NCI-H2081 (cell line): ENCODE measurements around the gene SNED1.

Experiments used
- DNase-seq, 2 experiments: peaks; one replicate each; lab custom pipeline; 2025; lab: John Stamatoyannopoulos, UW

SNED1 gene

DNA sequence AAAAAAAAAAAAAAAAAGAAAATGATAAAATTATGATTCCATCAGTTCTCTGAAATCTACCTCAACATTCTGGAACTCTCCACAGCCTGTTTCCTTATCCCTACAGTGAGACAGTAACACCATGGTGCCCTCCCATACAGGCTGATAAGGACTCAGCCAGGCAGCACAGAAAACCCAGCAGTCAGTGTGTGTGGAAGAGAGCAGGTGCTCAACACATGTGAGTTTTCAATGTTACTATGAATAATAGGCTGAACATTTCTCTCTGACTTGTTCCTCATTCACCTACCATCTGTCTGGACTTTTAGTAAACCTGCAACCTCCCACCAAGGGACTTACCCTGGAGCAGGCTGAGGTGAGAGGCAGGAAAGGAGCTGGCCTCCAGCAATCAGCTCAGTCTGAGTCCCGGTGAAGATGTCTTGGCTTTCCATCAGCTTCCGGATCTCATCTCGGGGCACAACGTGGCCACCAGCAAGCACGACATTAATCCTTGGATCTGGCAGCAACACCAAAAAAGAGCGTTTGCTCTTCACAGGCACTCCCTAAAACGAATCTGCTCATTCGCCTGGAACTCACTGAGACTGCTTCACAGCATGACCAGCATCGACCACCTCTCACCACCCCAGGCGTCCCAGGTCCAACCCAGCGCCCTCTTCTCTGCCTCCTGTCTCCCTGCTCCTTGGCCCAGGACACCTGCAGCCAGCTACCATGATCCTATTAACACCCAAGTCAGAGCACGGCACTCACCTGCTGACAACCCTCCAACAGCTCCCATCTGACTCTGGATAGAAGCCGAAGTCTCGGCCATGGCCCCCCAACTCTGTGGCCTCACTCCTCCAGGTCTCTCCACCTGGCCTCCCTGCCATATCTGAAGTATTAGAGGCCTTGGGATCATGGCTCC is 134.4 kb downstream of the SNED1 start:
- DNase-seq = no peak

DNA sequence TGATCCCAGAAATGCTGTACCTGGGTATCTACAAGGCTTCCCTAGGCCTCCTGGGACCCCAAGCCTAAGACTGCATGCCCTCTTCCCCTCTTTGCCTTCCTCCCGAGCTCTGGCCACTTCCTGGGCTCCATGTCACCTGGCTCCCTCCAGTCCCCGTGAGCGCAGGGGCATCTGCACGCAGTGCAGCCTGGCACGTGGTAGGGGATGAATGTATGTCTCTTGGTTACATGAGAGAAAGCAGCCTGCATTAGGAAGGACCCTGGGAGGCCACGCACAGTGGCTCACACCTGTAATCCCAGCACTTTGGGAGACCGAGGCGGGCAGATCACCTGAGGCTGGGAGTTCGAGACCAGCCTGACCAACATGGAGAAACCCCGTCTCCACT is 135.0 kb downstream of the SNED1 start:
- DNase-seq = no peak

DNA sequence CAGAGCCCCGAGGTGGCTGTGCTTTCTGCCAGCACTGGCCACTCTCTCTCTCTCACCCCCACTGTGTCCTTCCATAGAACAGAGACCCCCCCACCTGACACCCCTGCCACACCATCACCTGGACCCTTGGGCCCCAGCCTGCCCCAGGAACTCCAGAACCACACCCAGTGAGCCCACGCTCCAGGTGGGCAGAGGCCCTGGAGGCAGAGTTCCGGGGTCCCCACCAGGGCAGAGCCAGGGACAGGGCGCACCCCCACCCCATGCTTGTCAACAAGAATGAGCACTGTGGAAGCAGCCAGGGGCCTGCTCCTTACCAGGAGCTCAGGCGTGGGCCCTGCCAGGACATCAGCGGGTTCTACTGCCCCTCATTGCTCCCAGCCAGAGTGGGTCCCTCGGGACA is 136.3 kb downstream of the SNED1 start:
- DNase-seq = no peak

DNA sequence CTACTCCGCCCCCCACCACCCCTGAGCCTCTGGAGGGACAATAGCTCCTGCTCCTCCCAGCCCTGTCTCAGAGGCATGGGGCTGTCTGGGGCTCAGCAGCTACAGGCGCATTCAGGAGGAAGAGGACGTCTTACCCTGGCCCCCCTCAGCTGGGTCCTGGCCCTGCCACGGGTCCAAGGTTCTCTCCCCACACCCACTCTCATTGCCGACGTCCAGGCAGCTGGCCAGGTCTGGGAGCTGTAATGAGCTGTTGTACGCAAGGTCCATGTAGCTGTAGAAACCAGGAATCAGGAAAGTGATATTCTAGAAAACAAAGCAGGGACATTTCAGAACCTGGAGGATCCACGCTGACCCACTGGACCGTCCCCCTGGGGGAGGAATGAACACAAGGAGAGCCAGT is 137.3 kb downstream of the SNED1 start:
- no peak for DNase-seq

DNA sequence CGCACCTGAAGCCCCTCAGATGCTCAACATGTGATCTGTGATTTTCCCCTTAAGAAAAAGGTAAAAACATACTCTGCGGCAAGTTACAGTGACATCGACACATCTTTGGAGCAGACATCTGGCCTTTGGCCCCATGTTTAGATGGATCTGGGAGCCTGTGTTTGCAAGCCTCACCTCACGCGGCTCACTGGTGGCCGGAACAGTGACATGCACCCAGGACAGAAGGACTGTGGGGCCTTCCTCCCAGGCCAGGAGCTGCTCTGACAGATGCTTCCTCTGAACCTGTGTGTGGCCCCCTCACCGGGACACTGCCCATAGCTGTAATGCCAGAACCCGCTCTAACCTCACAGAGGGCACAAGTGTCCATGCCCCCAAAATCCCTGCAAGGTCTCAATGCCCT is 137.8 kb downstream of the SNED1 start:
- DNase-seq = no peak

DNA sequence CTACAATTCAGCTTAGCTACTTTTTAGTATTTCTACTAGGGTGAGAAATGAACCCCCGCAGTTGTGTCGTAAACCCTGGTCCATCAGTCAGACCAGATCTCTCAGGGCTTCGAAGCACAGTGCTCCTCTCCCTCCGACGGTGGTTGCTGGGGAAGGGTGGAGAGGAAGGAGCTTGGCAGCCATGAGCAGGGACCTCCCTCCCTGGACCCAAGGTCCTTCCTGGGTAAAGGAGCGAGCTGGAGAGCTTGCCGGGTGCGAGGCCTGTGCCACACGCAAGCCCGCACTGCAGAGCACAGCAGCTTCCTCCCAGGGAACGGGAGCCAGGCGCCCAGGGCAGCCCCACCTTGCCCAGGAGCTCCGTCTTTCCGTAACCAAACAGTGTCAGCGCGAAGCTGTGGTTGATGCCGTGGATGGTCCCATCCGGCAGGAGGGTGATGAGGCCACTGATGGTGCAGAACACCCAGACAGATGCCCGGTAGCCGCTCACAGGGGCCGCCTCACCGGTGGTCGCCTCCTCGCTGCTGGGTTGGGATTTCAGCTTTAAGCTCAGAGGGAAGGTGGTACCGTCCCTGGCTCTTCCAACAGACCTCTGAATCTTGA is 138.3 kb downstream of the SNED1 start:
- no peak for DNase-seq

DNA sequence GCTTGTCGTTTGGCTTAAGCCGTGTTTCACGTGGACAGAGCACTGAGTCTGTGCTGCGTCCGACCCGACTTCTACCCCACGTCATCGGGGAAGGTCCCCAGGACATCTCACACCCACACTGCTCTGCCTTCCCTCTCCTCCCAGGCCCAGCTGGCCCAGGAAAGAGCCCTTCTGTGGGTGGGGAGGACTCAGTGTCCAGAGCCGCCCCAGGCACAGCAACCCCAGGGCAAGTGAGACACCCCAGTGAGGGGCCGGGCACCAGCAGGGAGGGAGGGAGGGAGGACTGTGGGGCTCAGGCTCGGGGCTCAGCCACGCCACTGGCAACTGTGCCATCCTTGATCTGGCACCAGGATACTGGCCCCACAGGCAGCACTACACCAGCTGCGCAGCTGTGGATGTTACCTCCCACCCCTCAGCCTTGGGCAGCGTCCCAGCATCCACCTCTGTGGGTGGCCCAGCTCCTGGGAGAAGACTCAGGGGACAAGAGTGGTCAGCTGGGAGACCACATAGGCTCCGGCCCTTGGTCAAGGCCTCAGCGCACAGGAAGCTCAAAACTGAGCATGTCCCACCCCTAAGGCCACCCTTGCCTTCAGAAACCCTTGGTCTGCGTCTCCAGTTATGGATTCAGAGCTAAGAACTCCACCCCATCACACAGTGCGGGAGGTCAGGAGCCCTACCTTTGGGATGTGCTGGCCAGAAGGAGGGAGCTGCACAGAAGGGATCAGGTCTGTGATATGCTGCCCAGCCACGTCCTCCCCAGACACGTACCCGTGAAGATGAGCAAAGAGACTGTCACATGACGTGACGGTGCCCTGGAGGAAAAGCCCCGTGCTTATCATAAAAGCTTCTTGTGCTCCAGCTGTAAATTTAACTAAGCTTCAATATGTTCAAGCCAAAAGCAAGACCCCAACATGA is 139.1 kb downstream of the SNED1 start:
- DNase-seq = no peak

DNA sequence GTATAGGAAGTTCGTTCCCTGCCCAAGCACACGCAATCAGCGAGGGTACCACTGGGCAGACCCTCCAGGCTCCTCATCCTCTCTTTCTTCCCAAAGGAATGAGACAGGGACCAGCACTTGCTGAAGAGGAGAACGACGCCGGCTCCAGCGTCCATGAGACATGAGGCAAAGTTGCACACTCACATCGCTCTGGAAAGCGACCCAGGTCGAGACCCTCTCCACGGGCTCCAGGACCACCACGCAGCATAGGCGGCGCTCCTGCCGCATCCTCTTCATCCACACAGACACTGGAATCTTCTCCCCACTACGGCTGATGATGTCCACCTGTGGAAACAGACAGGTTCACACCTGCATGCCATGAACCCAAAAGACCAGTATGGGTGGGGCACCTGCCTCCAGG is 140.1 kb downstream of the SNED1 start:
- DNase-seq = no peak

DNA sequence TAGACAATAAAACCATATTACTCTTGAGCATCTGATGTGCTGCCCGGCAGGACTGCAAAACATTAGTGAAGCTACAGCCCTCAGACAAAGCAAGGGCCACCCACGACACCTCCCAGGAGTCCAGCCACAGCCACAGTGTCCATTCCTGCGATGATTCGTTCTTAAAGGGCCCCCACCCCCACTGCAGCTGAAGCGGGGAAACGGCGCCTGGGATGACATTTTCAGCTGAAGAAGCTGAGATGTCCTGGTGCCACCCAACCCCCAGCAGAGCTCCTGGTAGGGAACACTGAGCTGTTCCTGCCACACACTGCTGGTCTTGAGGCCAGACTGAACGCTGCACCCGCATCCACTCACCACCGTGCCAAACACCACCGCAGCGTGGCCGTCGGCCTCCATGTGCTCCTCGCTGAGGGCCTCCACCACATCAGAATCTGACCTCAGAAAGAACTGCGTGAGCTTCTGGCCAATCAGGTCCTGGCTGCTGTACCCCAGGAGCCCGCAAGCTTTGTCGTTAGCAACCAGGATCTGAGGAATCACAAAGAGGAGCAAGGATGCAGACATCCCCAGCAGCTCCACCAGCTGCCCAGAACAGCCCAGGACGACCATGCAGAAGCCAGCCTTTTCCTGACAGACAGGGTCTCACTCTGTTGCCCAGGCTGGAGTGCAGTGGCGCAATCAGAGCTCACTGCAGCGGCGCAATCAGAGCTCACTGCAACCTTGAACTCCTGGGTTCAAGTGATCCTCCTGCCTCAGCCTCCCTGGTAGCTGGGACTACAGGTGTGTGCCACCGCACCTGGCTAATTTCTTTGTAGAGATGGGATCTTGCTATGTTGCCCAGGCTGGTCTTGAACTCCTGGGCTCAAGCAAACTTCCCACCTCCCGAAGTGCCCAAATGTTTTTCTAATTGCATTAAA is 141.4 kb downstream of the SNED1 start:
- no peak for DNase-seq

DNA sequence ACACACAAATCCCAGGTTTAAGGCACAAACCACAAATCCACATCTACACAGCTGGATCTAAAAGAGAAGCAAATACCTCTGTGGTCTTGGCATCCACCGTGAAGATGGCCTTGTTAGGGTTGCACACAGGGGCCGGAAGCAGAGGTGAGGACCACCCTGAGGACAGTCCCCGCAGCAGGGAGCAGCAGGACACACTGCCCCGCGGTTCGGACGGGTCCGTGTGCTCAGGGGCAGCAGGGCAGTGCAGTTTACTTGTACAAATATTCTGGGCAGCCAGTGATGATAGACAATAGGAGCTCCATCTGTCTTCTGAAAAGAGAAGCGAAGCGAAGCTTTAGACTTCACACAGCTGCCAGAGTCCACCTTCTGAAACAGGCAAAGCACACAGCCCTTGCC is 142.0 kb downstream of the SNED1 start:
- DNase-seq = no peak

DNA sequence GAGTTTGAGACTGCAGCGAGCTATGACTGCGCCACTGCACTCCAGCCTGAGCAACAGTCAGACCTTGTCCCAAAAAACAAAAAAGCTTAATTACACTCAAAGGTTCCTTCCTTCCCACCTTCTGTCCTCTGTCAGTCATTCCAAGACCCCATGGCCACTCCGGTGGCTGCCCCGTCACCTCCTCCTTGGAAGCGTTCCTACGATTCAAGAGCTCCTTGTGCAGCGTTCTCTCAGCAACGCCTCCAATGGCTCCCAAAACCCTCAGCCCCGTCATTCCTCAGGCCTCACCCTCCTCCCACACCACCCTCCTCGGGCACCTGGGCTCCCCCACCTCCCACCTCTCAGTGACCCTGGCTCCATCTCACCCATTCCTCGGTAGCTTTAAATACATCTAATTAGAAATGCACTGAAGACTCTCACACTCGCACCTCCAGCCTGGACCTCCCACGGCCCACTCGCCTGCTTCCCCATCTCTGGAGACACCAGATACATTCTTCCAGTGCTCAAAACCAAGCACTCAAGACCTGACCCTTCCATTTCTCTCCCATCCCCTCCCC is 142.9 kb downstream of the SNED1 start:
- DNase-seq = no peak

DNA sequence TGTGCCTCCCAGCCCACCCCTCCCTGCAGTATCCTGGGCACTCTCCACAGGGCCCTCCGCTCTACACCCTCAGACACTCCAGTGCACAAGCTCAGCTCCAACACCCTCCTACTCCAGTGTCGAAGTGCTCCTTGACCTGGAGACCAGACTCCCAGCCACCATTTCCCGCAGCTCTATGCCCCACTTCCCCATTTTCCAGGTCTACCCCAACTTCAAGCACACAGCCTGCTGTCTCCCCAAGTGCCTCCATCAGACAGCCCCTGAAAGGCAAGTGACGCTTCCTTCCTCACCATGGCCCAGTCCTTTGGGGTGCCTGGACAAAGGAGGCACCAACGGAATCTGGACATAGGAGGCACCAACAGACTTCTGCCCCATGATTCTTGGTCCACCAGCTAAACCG is 143.6 kb downstream of the SNED1 start:
- DNase-seq = no peak

DNA sequence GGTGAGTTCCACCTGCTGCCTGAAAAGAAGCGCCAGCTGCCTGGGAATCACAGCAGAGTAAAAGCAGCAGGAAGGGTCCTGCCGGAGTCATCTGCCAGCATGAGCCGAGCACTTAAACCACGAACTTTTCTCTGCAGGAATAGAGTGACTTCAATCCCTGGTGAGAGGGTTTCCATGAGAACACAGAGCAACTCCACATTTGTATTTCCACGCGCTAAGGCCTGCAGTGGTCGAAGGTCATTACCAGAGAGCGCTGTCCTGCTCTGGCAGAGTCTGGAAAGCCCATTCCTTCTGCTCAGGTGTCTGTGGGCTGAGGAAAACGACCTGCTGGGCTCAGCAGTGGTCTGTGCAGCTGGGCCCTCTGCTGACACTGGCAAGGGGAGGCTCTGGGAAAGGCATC is 144.2 kb downstream of the SNED1 start:
- no peak for DNase-seq
